GM23248 (cell line): ENCODE data around the gene IL1RAPL2. TPM values are rescaled to one million over a fixed set of nuclear protein-coding genes. Genes with fewer than 3 reads are reported as not detected.

Source experiments
- DNase-seq: peaks from one replicate; pipeline ENCODE4 v3.0.0-alpha.2; 2015
- H2AFZ ChIP-seq: fragments of 200-600 bp; sonication (generic); 2 replicates; pipeline ENCODE4 v1.6.1; 2016; ENCODE audit warnings: antibody characterized with exemption
- H3F3A ChIP-seq: fragments of 200-600 bp; sonication (generic); 2 replicates; pipeline ENCODE4 v1.6.1; 2016; ENCODE audit warnings: mild to moderate bottlenecking, antibody characterized with exemption, mixed run types; ENCODE audit not compliant: insufficient read depth
- H3K27ac ChIP-seq: fragments of 200-600 bp; sonication (generic); 2 replicates; pipeline ENCODE4 v1.5.1; 2016; ENCODE audit warnings: mild to moderate bottlenecking
- H3K27me3 ChIP-seq: fragments of 200-600 bp; sonication (generic); replicated peaks from 2 replicates; pipeline ENCODE4 v1.6.1; 2016; ENCODE audit warnings: mild to moderate bottlenecking; ENCODE audit not compliant: insufficient read depth
- H3K36me3 ChIP-seq: fragments of 200-600 bp; sonication (generic); 2 replicates; pipeline ENCODE4 v1.6.1; 2016; ENCODE audit warnings: low read depth, mild to moderate bottlenecking
- H3K4me1 ChIP-seq: fragments of 200-600 bp; sonication (generic); 2 replicates; pipeline ENCODE4 v1.6.1; 2016; ENCODE audit warnings: mild to moderate bottlenecking; ENCODE audit not compliant: insufficient read depth
- H3K4me2 ChIP-seq: fragments of 200-600 bp; sonication (generic); one replicate; pipeline ENCODE4 v1.6.1; 2016; ENCODE audit warnings: mild to moderate bottlenecking; ENCODE audit not compliant: unreplicated experiment
- H3K4me3 ChIP-seq: fragments of 200-600 bp; sonication (generic); 2 replicates; pipeline ENCODE4 v1.5.1; 2016; ENCODE audit warnings: mild to moderate bottlenecking
- H3K79me2 ChIP-seq: fragments of 200-600 bp; sonication (generic); 2 replicates; pipeline ENCODE4 v1.6.1; 2016; ENCODE audit warnings: mild to moderate bottlenecking; ENCODE audit not compliant: insufficient read depth
- H3K9ac ChIP-seq: fragments of 200-600 bp; sonication (generic); 2 replicates; pipeline ENCODE4 v1.6.1; 2016; ENCODE audit warnings: mild to moderate bottlenecking
- H3K9me2 ChIP-seq: fragments of 200-600 bp; sonication (generic); 2 replicates; pipeline ENCODE4 v1.6.1; 2016; ENCODE audit warnings: mixed run types, mild to moderate bottlenecking, moderate library complexity; ENCODE audit not compliant: insufficient read depth
- H3K9me3 ChIP-seq: fragments of 200-600 bp; sonication (generic); one replicate; pipeline ENCODE4 v1.6.1; 2017; ENCODE audit warnings: low read depth
- H4K20me1 ChIP-seq: fragments of 200-600 bp; sonication (generic); 2 replicates; pipeline ENCODE4 v1.6.0; 2016; ENCODE audit not compliant: insufficient read depth
- EZH2 ChIP-seq: fragments of 200-600 bp; sonication (generic); IDR thresholded peaks from 2 replicates; pipeline ENCODE4 v1.6.1; 2018; ENCODE audit warnings: antibody characterized with exemption, mild to moderate bottlenecking; ENCODE audit not compliant: insufficient read depth, poor library complexity, severe bottlenecking
- EZH2phosphoT487 ChIP-seq: fragments of 200-600 bp; sonication (generic); IDR thresholded peaks from 2 replicates; pipeline ENCODE4 v1.6.1; 2018; ENCODE audit warnings: antibody characterized with exemption, moderate library complexity, mild to moderate bottlenecking, low read depth; ENCODE audit not compliant: insufficient read depth
- WGBS, 2 experiments: methylation state at CpG; one replicate each; pipeline ENCODE4 v1.1.6; 2015 to 2017; ENCODE audit warnings: low lambda C conversion rate in 2 of 2, low coverage in 1 of 2; ENCODE audit errors: missing lambda C conversion rate in 2 of 2; 5-methylcytosine and 5-hydroxymethylcytosine counted together
- in situ Hi-C: fragments of 300-500 bp; cut with MboI; formaldehyde crosslinking; loops from 2 replicates; pipeline ENCODE4 v1.15.0; 2020
- polyA plus RNA-seq: library from polyadenylated mRNA; unstranded; fragments of >200 nt; fragmentation: Nextera tagmentation; extraction: Ambion mirVana; gene quantifications from 2 replicates; pipeline ENCODE4 v1.2.1, GENCODE V29; 2016
- total RNA-seq: library from RNA; depleted of rRNA; stranded (reverse); fragments of >200 nt; shearing (Covaris generic); gene quantifications from 2 replicates; pipeline ENCODE4 v1.2.3, GENCODE V29; 2014

Gene IL1RAPL2
- total and polyA plus RNA-seq, 2 experiments from 2014 or later: not detected

DNA sequence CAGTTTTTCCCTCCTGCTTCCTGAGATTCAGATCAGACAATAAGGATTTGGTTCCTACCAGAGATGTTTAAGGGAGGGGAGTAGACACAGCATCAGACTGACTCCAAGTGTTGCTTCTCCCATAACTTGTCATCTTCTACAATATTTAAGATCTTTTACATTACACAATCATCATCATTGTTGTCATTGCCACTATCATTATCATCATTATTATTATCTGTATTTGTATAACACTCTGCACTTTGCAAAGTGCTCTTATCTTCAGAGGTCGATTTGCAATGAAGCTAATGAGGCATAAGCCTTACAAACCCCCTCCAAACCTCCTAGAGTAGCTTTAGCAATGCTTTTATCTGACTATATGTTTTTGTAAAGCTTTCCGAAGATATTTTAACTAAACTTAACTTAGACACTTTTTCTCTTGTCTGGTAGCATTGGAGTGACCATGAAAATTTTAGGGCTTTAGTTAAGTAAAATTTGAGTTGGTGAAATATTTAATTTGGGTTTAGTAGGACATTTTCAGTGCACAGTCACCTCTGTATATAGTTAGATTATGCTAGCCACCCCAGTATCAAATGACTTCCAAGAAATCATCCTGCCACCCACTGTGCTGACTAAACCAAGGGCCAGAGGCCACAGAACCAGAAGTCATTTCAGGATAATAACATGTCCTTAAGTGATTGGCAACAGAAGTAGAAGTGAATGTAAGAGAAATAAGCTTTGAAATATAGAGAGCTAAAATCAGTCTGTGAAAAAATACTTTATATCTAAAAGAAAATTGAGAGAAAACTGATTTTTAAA, 1132.2 kb downstream of the IL1RAPL2 start:
- H3K4me1 ChIP-seq: no peaks in the 10 kb centered on the region
- no peaks in the 10 kb centered on the region for H3K9me2 ChIP-seq
- H3F3A ChIP-seq: no peaks in the 10 kb centered on the region
- H3K9me3 ChIP-seq: no peaks in the 10 kb centered on the region
- H2AFZ ChIP-seq: no peak overlapping the region
- no peaks in the 10 kb centered on the region for H4K20me1 ChIP-seq
- H3K27me3 ChIP-seq: no peaks in the 10 kb centered on the region
- no peaks in the 10 kb centered on the region for H3K79me2 ChIP-seq
- no peak overlapping the region for H3K9ac ChIP-seq
- no peak for DNase-seq
- no peak overlapping the region for H3K4me2 ChIP-seq
- 16 to 21% methylated on average over 2 of the region's 2 CpGs for WGBS, 2 experiments
- H3K36me3 ChIP-seq: no peaks in the 10 kb centered on the region
- TF ChIP-seq EZH2phosphoT487: no peak
- in situ Hi-C loops: no loop called here
- H3K4me3 ChIP-seq: no peak overlapping the region
- no peak overlapping the region for H3K27ac ChIP-seq

DNA sequence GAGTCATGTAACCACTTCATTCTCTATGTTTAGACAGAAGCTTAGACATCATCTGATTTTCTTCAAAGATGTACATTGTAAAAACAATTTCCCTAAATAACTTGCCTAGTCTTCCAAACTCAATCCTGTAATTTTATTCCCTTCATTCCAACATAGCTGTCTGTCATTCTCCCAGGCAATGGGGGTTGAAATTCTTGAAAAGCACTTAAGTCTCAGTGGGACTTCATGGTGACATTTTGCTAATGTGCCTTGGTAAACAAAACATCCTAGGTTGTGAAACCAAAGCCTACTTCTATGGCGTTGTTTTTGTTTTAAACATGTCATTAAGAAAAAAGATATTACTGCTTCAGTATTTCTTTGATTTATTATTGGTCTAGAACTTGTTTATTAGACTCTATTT, 1134.3 kb downstream of the IL1RAPL2 start:
- Histone ChIP-seq H3K4me1 (no peaks in the 10 kb centered on the region), H3K4me3 (no peak overlapping the region), H3K9ac (no peak overlapping the region), H2AFZ (no peak overlapping the region), H3K27ac (no peak overlapping the region), H3K4me2 (no peak overlapping the region), H3K9me2 (no peaks in the 10 kb centered on the region), H3K79me2 (no peaks in the 10 kb centered on the region), H3K36me3 (no peaks in the 10 kb centered on the region), H3K9me3 (no peaks in the 10 kb centered on the region), H3F3A (no peaks in the 10 kb centered on the region), H4K20me1 (no peaks in the 10 kb centered on the region), H3K27me3 (no peaks in the 10 kb centered on the region)
- no peak for TF ChIP-seq EZH2
- no peak for TF ChIP-seq EZH2phosphoT487
- in situ Hi-C loops: no loop called here
- no peak for DNase-seq
- 0% methylated on average over 1 of the region's 1 CpG for WGBS, 2 experiments

- no peak overlapping the region for H3K27ac ChIP-seq
- in situ Hi-C loops: no loop called here
Observed at GRCh38 chrX:105701310-105702052, 1135.5 kb downstream of the IL1RAPL2 start.

DNA sequence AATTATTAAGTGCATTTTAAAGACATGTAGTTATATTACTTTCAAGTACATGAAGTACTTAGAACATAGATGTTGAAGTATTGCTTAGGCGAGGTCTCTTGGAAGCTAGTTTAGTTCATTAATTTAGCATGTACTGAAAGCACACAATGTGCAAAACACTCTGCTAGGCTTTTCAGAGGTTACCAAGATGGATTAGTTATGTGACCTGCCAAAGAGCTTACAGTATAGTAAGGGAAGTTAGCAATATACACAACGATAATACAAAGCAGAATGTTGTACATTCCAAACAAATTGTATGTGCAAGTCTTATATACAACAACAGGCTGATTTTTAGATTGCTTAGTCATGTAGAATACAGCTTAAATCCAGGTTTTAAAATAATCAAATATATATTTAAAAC, 1137.9 kb downstream of the IL1RAPL2 start:
- no peaks in the 10 kb centered on the region for H3K9me2 ChIP-seq
- no peaks in the 10 kb centered on the region for H3K27me3 ChIP-seq
- WGBS, 2 experiments: 0% methylated on average over 2 of the region's 2 CpGs
- no peaks in the 10 kb centered on the region for H3K36me3 ChIP-seq
- H2AFZ ChIP-seq: no peak overlapping the region
- no peak overlapping the region for H3K27ac ChIP-seq
- TF ChIP-seq EZH2 (no peak), EZH2phosphoT487 (no peak)
- no peak for DNase-seq
- H3K4me1 ChIP-seq: no peaks in the 10 kb centered on the region
- no peak overlapping the region for H3K9ac ChIP-seq
- no peak overlapping the region for H3K4me2 ChIP-seq
- no peaks in the 10 kb centered on the region for H3K79me2 ChIP-seq
- H4K20me1 ChIP-seq: no peaks in the 10 kb centered on the region
- H3F3A ChIP-seq: no peaks in the 10 kb centered on the region
- H3K4me3 ChIP-seq: no peak overlapping the region
- in situ Hi-C loops: no loop called here
- H3K9me3 ChIP-seq: no peaks in the 10 kb centered on the region

More at GRCh38 chrX:105701310-105702052, 1135.5 kb downstream of the IL1RAPL2 start:
- no peaks in the 10 kb centered on the region for H4K20me1 ChIP-seq
- TF ChIP-seq EZH2 (no peak), EZH2phosphoT487 (no peak)
- WGBS, 2 experiments: 19 to 21% methylated on average over 3 of the region's 3 CpGs
- H3K4me3 ChIP-seq: no peak overlapping the region
- H3K9ac ChIP-seq: no peak overlapping the region
- no peaks in the 10 kb centered on the region for H3F3A ChIP-seq
- no peaks in the 10 kb centered on the region for H3K9me2 ChIP-seq
- H2AFZ ChIP-seq: no peak overlapping the region
- H3K4me2 ChIP-seq: no peak overlapping the region
- H3K27me3 ChIP-seq: no peaks in the 10 kb centered on the region
- no peaks in the 10 kb centered on the region for H3K9me3 ChIP-seq
- no peak for DNase-seq
- no peaks in the 10 kb centered on the region for H3K4me1 ChIP-seq
- H3K36me3 ChIP-seq: no peaks in the 10 kb centered on the region
- H3K79me2 ChIP-seq: no peaks in the 10 kb centered on the region
